SK-N-DZ (cell line): Measurements from ENCODE around the gene MAP3K9.
A peak's percentile ranks its signal among the peaks of the same experiment; 100 is the strongest.

Experiments
- DNase-seq: peaks from one replicate; pipeline ENCODE4 v3.0.0-alpha.2; 2015; ENCODE audit warnings: low spot score

Gene MAP3K9

GRCh38 chr14:70700955-70701585 lies 108.2 kb downstream of the MAP3K9 start:
- DNase-seq = no peak

- no peak for DNase-seq
These were observed 109.7 kb downstream of the MAP3K9 start for GRCh38 chr14:70699646-70700045.

- DNase-seq = no peak
These were observed 111.0 kb downstream of the MAP3K9 start for GRCh38 chr14:70698288-70698687.

GRCh38 chr14:70697701-70698100 lies 111.6 kb downstream of the MAP3K9 start:
- DNase-seq = no peak

GRCh38 chr14:70696026-70696425 lies 113.3 kb downstream of the MAP3K9 start:
- peak; percentile 26 for DNase-seq

- DNase-seq = no peak
These were observed 117.1 kb downstream of the MAP3K9 start for GRCh38 chr14:70692210-70692609.

- DNase-seq = no peak
These were observed 123.7 kb downstream of the MAP3K9 start for GRCh38 chr14:70685474-70686197.

GRCh38 chr14:70683983-70684382 lies 125.3 kb downstream of the MAP3K9 start:
- no peak for DNase-seq

GRCh38 chr14:70680748-70681147 lies 128.6 kb downstream of the MAP3K9 start:
- no peak for DNase-seq

- DNase-seq = no peak
These were observed 132.0 kb downstream of the MAP3K9 start for GRCh38 chr14:70677341-70677740.
